NCI-H345 (cell line): ENCODE data around the gene PIK3C3.
"Not testable (repeated sequence)": the region's sequence is repeated elsewhere in the genome, so short reads cannot be mapped to it uniquely, and the experiment has no call there.

Experiments used
- DNase-seq: peaks from one replicate; lab custom pipeline; 2025; lab: John Stamatoyannopoulos, UW

Gene PIK3C3

GRCh38 chr18:42074704-42075103 is 119.7 kb downstream of the PIK3C3 start:
- no peak for DNase-seq

GRCh38 chr18:42078711-42079110 is 123.7 kb downstream of the PIK3C3 start:
- no peak for DNase-seq

DNA sequence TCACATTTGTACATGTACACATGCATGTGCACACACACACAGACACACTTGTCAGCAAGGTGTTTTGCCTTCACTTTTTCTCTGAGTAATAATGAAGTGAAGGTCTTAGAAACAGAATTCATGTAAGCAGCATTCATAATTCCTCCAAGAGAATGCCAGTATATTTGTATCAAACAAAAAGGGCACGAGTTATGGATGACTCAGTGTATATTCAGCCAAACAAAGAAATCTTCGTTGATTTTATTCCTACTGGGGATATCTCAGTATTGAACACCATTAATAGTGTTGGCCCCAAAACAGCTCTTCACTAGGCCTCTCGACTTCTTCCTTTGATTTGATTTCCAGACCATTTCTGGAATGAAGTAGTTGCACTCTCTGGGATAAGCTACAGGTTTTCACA is 125.3 kb downstream of the PIK3C3 start:
- no peak for DNase-seq

- no peak for DNase-seq
Observed at GRCh38 chr18:42082415-42083234, 127.6 kb downstream of the PIK3C3 start.

GRCh38 chr18:42086288-42086687 is 131.3 kb downstream of the PIK3C3 start:
- no peak for DNase-seq

- no peak for DNase-seq
Observed at GRCh38 chr18:42087235-42087634, 132.2 kb downstream of the PIK3C3 start.

DNA sequence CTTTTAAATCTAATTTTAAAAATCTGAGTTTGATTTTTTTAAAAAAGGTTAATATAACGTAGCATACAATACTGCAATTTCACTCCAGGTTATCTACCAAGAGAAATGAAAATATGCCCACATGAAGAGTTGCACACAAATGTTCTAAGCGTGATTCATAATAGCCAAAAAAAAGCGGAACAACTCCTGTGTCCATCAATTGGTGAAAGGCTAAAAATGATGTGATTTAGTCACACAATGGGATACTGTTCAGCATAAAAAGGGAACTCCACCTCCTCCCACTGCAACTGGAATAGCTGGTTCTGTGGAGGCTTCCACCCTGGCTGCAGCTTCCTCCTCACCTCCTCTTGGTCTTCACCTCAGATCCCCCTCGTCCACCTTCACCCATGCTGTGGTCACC is 132.8 kb downstream of the PIK3C3 start:
- no peak for DNase-seq

GRCh38 chr18:42092848-42093247 is 137.8 kb downstream of the PIK3C3 start:
- no peak for DNase-seq

DNA sequence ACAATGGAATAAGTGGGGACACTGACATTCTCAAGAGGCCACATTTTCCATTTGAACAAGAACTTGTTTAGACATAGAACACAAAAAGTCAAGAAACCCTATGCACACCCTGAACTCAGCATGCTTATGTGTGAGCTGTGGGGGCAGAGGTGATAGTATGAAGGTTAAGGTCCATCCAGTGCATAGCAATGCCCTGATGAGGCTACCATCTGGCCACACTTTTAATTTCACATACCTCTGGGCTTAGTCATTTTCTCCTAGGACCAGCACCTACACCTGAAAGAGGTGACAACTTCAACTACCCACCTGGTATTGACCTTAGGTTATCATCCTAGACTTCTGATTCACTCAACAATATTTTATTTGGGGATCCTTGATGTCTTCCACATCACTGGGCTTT is 139.8 kb downstream of the PIK3C3 start:
- no peak for DNase-seq

DNA sequence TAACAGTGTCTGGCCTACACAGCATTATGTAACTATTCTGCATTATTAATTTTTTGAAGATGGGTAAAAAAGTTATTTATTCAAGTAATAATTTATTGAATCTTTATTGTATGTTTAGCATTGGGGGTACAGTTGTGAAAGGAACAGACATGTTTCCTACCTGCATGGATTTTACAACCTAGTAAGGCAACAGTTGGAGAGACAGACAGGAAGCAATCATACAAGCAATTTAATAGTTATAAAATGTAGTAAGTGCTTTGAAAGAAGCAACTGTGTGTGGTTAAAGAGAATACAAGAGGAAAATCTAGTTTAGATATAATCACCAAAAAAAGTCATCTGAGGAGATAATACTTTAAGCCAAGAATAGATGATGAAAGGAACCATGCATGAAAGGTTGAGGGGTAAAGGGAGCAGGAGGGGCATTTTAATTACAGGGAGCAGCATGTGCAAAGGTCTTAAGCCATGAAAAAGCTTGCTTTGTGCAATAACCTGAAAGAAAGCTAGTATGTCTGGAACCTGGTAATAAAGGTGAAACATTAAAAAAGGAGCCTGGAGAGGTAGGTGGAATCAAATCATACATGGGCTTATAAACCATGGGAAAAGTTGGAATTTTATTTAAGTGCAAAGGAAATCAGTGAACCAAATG is 140.8 kb downstream of the PIK3C3 start:
- no peak for DNase-seq

- DNase-seq = no peak
Observed at GRCh38 chr18:42100248-42100647, 145.2 kb downstream of the PIK3C3 start.

GRCh38 chr18:42100911-42101310 is 145.9 kb downstream of the PIK3C3 start:
- no peak for DNase-seq

- peak; percentile 5 for DNase-seq
Observed at GRCh38 chr18:42105394-42105793, 150.4 kb downstream of the PIK3C3 start.

DNA sequence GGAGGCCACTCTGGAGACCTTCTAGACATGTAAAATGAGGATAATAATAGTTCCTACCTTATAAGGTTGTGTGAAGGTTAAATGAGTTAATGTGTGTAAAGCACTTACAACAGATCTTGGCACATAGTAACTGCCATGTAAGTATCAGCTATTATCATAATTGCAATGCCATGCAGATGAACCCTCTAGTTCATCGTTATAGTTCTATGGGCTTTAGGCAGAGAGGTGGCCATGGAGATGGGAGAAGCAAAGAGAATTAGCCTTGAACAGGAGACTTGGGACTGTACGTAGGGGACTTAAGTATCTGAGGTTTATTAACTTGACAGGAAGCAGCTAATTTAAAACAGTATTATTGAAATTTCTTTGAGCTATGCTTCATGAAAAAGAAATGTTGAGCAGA is 151.8 kb downstream of the PIK3C3 start:
- DNase-seq = no peak

GRCh38 chr18:42107287-42107686 is 152.3 kb downstream of the PIK3C3 start:
- DNase-seq = no peak

DNA sequence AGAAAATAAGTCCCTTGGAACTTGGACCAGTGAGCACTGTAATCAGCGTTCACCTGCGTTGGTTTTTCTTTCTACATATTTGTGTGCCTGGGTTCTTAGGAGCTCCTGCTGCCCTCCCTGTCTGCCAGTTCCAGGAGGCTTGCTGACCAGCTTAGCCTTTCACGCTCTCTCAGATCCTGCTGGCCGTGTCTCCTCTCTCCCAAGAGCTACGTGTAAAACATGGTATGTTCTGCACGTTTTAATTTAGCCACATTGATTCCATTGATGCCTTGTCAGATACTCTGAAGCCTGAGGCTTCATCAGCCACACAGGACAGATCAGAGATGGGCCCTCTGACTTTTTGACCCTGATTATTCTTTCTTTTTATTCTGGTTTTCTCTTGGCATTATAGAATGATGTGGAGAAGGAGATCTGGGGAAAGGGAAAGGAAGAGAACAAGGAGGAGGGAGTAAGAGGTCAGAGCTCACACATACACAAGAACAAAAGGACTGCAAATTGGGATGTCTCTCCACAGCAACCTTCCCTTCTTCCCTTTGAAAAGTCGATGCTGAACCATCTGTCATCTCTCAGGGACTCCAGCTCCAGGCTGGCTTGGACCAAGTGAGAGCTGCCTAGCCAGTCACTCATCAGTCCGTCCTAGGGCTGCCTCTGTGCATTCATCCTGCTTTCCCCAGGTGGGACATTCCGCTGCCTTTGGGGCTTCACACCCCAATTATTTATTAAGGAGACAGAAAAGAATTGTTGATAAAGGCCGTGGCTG is 152.8 kb downstream of the PIK3C3 start:
- no peak for DNase-seq

- DNase-seq = not testable (repeated sequence)
Observed at GRCh38 chr18:42112147-42112546, 157.1 kb downstream of the PIK3C3 start.

GRCh38 chr18:42112657-42113420 is 157.8 kb downstream of the PIK3C3 start:
- no peak for DNase-seq

DNA sequence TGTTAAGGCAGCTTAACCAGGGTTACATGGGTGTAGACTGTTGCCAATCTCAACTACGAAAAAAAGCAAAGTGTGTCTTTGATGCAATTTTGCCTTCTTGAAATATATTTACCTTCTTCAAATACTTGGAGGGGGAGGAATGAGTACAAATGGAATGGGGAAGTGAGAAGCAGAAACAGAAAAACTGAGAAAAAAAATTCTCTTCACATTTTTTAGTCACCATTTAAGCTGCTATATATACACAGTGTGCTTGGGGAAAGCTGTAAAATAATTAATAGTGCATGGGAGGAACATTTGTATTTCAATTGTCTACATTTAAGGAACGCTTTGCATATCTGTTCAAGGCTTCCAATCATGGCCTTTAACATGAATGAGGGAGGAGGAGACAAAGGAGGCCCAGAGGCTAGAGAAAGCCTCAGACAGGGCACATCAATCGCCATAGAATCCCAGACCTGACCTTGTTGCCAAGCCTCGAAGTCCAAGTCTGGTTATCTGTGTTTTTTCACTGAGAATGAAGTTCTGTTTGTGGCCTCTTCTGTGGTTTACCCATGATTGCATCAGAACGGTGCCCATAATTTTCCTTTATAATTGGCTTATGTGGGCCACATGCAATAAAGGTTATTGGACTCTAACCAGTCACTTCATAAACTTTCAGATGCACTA is 158.6 kb downstream of the PIK3C3 start:
- DNase-seq = no peak

DNA sequence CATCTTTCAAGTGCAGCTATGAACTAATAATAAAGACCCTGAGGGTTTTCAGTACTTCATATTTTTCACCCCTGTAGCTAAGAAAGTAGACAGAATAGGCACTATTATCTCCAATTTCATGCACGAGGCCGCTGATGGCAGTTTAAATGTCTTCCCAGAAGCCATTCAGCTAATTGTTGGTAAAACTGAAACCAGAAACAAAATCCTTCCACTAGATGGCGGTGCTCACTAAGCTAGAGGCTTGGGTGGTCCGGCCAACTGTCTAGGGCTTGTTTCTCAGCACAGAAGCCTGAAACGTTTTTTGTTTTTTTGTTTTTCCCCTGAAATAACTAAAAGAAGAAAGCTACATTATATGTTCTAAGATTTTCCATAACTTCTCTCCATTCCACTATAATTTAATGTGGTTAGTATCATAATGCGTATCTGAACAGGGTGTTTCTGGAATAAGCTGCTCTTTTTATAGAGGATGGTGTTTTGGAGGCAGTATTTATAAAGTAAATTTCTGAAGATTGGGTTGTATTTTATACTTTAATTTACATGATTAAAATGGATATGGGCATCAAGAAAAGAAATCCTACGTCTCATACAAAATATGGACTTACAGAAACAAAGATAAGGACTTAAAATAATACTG is 159.4 kb downstream of the PIK3C3 start:
- DNase-seq = peak; percentile 74

GRCh38 chr18:42126586-42126985 is 171.6 kb downstream of the PIK3C3 start:
- DNase-seq = no peak
